Heart left ventricle (tissue), 13 donors: ENCODE data around the gene LSM2.

ENCODE experiments used
- CTCF ChIP-seq, 12 donors: fragments of 200-600 bp; sonication (generic) in 4 of 12; IDR thresholded peaks; one replicate each; pipeline versions ENCODE4 v1.5.0 to v1.8.0; 2018 to 2022; ENCODE audit warnings: antibody characterized with exemption in 12 of 12, mild to moderate bottlenecking in 5 of 12
- POLR2A ChIP-seq, 2 donors: fragments of 450-650 bp; IDR thresholded peaks; one replicate each; pipeline ENCODE4 v1.6.1; 2017; ENCODE audit warnings: antibody characterized with exemption in 2 of 2, mild to moderate bottlenecking in 2 of 2, moderate library complexity in 2 of 2
- donor health status: ischemic (EF 13 %, LVEDD 7.1; RV severe dilation, severe dysfunction).
- donor health status: DM: no; HTN: yes; CAD: no.
- donor health status: DM: no; HTN: no; CAD: no.
- donor health status: ischemic (EF 25% LVEDD 6.9; RV normal size, moderate dysfunction).
- donor health status: ischemic (EF 25% LVEDD 5.7; RV mildly dilated, moderate dysfunction).
- donor health status: ischemic (EF 35%, LVEDD 5.7; RV mildly dilated, moderate dysfunction).
- donor health status: nonischemic (EF 11% LVEDD 7.7; RV severe dilation, severe dysfunction).
- donor health status: DM: yes; HTN: yes; CAD: no.
- donor health status: PGD.
- donor health status: ischemic (EF 29% LVEDD 5.4; RV normal size, mild dysfunction).
- donor health status: nonischemic (EF 23%, LVEDD 6.1; RV moderate dilation, normal function).

- TF ChIP-seq POLR2A (IDR thresholded peaks at IDR 0.05) (no peak), CTCF (IDR thresholded peaks at IDR 0.05) (no peak)
Observed at GRCh38 chr6:31851485-31851832, 44.7 kb upstream of the LSM2 start.
